HUES64 (cell line): ENCODE results near the gene PTGER2.

Experiments
- H3K27ac ChIP-seq: 2 replicates; pipeline ENCODE4 v1.7.0; 2013; ENCODE audit warnings: low read depth, low read length, inconsistent platforms
- H3K27me3 ChIP-seq: 2 replicates; pipeline ENCODE4 v1.6.1; 2013; ENCODE audit warnings: mild to moderate bottlenecking, low read length; ENCODE audit not compliant: insufficient read depth
- H3K36me3 ChIP-seq: 2 replicates; pipeline ENCODE4 v1.6.1; 2013; ENCODE audit warnings: mild to moderate bottlenecking, low read length; ENCODE audit not compliant: insufficient read depth
- H3K4me1 ChIP-seq: 2 replicates; pipeline ENCODE4 v1.6.1; 2013; ENCODE audit warnings: mild to moderate bottlenecking, low read length, moderate library complexity; ENCODE audit not compliant: insufficient read depth
- H3K4me3 ChIP-seq: 2 replicates; pipeline ENCODE4 v1.5.1; 2013; ENCODE audit warnings: mild to moderate bottlenecking, low read length, moderate library complexity
- H3K9ac ChIP-seq: 2 replicates; pipeline ENCODE4 v1.6.1; 2013; ENCODE audit warnings: mild to moderate bottlenecking, low read depth, low read length
- H3K9me3 ChIP-seq: 2 replicates; pipeline ENCODE4 v1.6.1; 2013; ENCODE audit warnings: low read depth, low read length; ENCODE audit not compliant: insufficient read depth
- WGBS: fragments of 150-250, 120-280 bp; methylation state at CpG from one replicate; pipeline ENCODE4 v1.1.7; 2013; ENCODE audit warnings: missing lambda C conversion rate; 5-methylcytosine and 5-hydroxymethylcytosine counted together

The PTGER2 gene

GRCh38 chr14:52307376-52307775, 6.7 kb upstream of the PTGER2 start:
- H3K4me1 ChIP-seq: no peaks in the 10 kb centered on the region
- H3K9ac ChIP-seq: no peak overlapping the region
- no peak overlapping the region for H3K27ac ChIP-seq
- no peaks in the 10 kb centered on the region for H3K9me3 ChIP-seq
- H3K36me3 ChIP-seq: no peaks in the 10 kb centered on the region
- H3K27me3 ChIP-seq: peaks cover 13% of the 10 kb centered on the region
- WGBS: 90% methylated on average over 4 of the region's 4 CpGs
- H3K4me3 ChIP-seq: no peak overlapping the region

GRCh38 chr14:52307905-52308304, 6.2 kb upstream of the PTGER2 start:
- Histone ChIP-seq H3K9ac (no peak overlapping the region), H3K9me3 (no peaks in the 10 kb centered on the region), H3K27me3 (peaks cover 19% of the 10 kb centered on the region), H3K27ac (no peak overlapping the region), H3K4me1 (no peaks in the 10 kb centered on the region), H3K4me3 (no peak overlapping the region), H3K36me3 (no peaks in the 10 kb centered on the region)
- WGBS: 86% methylated on average over 2 of the region's 2 CpGs

DNA sequence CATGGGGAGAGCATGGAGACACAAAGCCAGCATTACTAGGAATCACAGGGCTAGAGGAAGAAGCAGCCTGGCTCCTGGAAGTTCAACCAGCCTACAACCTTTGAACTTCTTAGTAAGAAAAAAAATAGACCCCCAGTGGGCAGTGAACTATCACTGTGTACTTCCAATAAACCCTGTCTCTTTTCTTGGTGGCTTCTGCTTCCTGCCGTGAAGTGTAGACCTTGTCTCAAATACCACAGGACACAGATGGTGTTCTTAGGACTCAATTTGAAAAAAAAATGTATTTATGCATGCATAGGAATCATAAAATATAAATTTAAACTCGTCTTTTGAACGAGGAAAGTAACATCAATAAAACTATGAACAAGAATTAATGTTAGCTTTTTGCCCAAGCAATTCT, 3.6 kb upstream of the PTGER2 start:
- no peak overlapping the region for H3K4me3 ChIP-seq
- H3K36me3 ChIP-seq: no peaks in the 10 kb centered on the region
- H3K9me3 ChIP-seq: no peaks in the 10 kb centered on the region
- peaks cover 45% of the 10 kb centered on the region for H3K27me3 ChIP-seq
- WGBS: 100% methylated on average over 2 of the region's 3 CpGs
- H3K4me1 ChIP-seq: no peaks in the 10 kb centered on the region
- H3K9ac ChIP-seq: no peak overlapping the region
- no peak overlapping the region for H3K27ac ChIP-seq

GRCh38 chr14:52312931-52313355, 1.2 kb upstream of the PTGER2 start:
- H3K9ac ChIP-seq: no peak overlapping the region

DNA sequence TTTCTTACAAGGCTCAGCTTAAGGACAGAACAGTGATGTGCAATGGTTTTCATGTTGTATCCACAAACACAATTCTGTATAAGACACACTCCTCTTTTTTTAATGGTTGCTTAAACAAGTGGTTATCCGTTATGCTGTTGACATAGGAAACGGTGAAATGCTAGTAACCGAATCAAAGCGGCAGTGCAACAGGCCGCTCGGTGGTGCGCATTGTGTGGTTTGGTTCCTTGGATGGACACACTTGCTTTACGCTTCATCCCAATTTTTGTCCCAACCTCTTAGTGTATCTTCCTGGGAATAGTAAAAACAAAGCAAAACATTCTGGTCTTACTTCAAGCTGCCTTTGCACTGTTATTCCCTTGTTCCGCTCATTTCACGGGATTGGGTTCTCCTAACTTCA, 650 bp upstream of the PTGER2 start:
- Histone ChIP-seq H3K9ac (no peak overlapping the region), H3K4me3 (peak overlapping the region; percentile 58), H3K36me3 (no peaks in the 10 kb centered on the region), H3K4me1 (no peaks in the 10 kb centered on the region), H3K9me3 (no peaks in the 10 kb centered on the region), H3K27me3 (peaks cover 72% of the 10 kb centered on the region), H3K27ac (no peak overlapping the region)
- 66% methylated on average over 10 of the region's 10 CpGs for WGBS

More at GRCh38 chr14:52312931-52313355, 1.2 kb upstream of the PTGER2 start:
- H3K4me1 ChIP-seq: no peaks in the 10 kb centered on the region
- no peaks in the 10 kb centered on the region for H3K9me3 ChIP-seq
- H3K27me3 ChIP-seq: peaks cover 69% of the 10 kb centered on the region
- WGBS: 84% methylated on average over 5 of the region's 5 CpGs
- H3K36me3 ChIP-seq: no peaks in the 10 kb centered on the region
- no peak overlapping the region for H3K27ac ChIP-seq
- H3K4me3 ChIP-seq: no peak overlapping the region

- Histone ChIP-seq H3K9ac (peak overlapping the region; percentile 45), H3K27me3 (peaks cover 72% of the 10 kb centered on the region), H3K4me1 (no peaks in the 10 kb centered on the region), H3K9me3 (no peaks in the 10 kb centered on the region), H3K36me3 (no peaks in the 10 kb centered on the region), H3K27ac (no peak overlapping the region), H3K4me3 (peak overlapping the region; percentile 58)
- WGBS: 2% methylated on average over 63 of the region's 63 CpGs
Measured at GRCh38 chr14:52314595-52315354, 663 bp downstream of the PTGER2 start.

- Histone ChIP-seq H3K4me1 (no peaks in the 10 kb centered on the region), H3K4me3 (peak overlapping the region; percentile 58), H3K27me3 (peaks cover 72% of the 10 kb centered on the region)
Measured at GRCh38 chr14:52315355-52315718, 1.2 kb downstream of the PTGER2 start.

DNA sequence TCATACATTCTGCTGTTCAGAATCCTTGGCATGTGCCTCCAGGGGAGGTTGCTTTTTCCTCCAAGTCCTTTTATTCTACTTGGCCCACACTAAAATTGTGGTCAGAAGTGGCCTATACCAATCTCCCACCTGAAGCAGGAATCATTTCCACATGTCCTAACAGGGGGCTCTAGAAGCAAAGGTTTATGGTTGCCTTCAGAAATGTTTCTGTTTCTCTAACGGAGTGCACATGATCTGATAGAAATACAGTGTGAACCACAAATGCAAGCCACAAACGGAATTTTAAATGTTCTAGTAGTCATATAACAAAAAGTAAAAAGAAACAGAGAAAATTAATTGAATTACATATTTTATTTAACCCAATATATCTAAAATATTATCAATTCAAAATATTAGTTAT, 4.0 kb downstream of the PTGER2 start:
- Histone ChIP-seq H3K9ac (no peak overlapping the region), H3K27ac (no peak overlapping the region), H3K4me1 (no peaks in the 10 kb centered on the region), H3K4me3 (no peak overlapping the region), H3K27me3 (peaks cover 51% of the 10 kb centered on the region), H3K9me3 (peaks cover 13% of the 10 kb centered on the region), H3K36me3 (no peaks in the 10 kb centered on the region)
- 91% methylated on average over 1 of the region's 2 CpGs for whole genome bisulfite sequencing

More at GRCh38 chr14:52315355-52315718, 1.2 kb downstream of the PTGER2 start:
- 36% methylated on average over 11 of the region's 11 CpGs for WGBS
- H3K9ac ChIP-seq: no peak overlapping the region
- H3K27ac ChIP-seq: no peak overlapping the region
- H3K36me3 ChIP-seq: no peaks in the 10 kb centered on the region
- no peaks in the 10 kb centered on the region for H3K9me3 ChIP-seq

DNA sequence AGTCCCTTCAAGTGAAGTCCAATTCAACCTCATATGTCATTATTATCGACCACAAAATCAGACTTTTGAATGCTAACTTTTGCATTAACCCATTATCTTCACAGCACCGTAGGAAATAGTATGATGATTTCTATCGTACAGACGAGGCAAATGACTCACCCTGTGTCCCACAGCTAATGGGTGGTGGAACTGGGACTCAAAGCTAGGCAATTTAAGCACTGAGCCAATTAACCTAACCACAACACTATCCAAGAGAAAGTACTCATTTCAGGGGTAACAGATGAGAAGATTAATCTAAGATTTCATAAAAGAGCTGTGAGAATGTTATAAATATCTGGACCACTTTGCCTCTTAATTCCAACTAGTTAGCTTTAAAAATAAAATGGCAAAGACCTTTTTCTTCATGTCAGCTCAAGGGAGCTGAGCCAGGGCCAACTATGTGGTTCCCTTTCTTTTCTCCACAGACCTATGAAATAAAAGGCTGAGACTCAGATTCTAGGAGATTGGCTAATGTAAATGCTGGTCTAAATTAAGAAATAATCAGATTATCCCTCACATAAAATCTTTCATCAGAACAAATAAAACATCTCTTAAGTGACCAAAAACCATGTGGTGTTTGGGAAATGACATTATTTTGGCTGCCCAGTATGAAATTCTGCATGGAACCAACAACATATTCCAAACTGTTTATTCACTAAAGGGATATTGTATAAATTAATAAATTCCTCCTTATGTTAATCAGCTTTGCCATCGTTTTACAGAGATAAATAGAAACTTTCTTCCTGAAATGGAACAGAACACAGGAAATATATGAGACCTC, 4.9 kb downstream of the PTGER2 start:
- no peaks in the 10 kb centered on the region for H3K4me1 ChIP-seq
- H3K27me3 ChIP-seq: peaks cover 42% of the 10 kb centered on the region
- H3K4me3 ChIP-seq: no peak overlapping the region
- no peak overlapping the region for H3K27ac ChIP-seq
- WGBS: 98% methylated on average over 5 of the region's 5 CpGs
- H3K36me3 ChIP-seq: no peaks in the 10 kb centered on the region
- H3K9me3 ChIP-seq: peaks cover 13% of the 10 kb centered on the region
- no peak overlapping the region for H3K9ac ChIP-seq

GRCh38 chr14:52319919-52320318, 5.8 kb downstream of the PTGER2 start:
- Histone ChIP-seq H3K27ac (no peak overlapping the region), H3K36me3 (no peaks in the 10 kb centered on the region), H3K27me3 (peaks cover 33% of the 10 kb centered on the region), H3K9me3 (peaks cover 13% of the 10 kb centered on the region), H3K9ac (no peak overlapping the region), H3K4me3 (no peak overlapping the region), H3K4me1 (no peaks in the 10 kb centered on the region)
- WGBS: 88% methylated on average over 2 of the region's 3 CpGs

DNA sequence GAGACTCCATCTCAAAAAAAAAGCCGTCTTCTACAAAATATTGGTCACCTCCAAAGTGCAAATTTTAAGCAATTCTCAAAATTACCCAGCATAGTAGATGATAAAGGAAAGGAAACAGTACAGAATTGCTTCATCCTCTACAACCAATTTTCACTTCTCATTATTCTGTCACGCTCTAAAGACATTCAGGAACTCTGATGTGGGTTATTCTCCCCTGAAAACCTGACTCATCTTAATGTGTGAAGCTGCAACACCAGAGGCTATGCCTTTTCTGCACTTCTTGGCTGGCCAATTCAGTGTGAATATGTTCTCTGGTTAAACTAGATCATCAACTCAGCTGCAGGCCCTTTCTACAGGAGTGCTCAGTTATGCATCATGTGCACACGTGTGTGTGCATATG, 11.0 kb downstream of the PTGER2 start:
- no peaks in the 10 kb centered on the region for H3K27me3 ChIP-seq
- H3K9ac ChIP-seq: no peak overlapping the region
- H3K4me3 ChIP-seq: no peak overlapping the region
- no peaks in the 10 kb centered on the region for H3K36me3 ChIP-seq
- no peaks in the 10 kb centered on the region for H3K4me1 ChIP-seq
- H3K9me3 ChIP-seq: peaks cover 13% of the 10 kb centered on the region
- 97% methylated on average over 3 of the region's 3 CpGs for WGBS
- H3K27ac ChIP-seq: no peak overlapping the region
